ENCODE measurements around the gene CFL1. TPM values are rescaled to one million over a fixed set of nuclear protein-coding genes. Genes with fewer than 3 reads are reported as not detected.

The CFL1 gene
- total and polyA plus RNA-seq, 2 experiments from 2014 or later: 1,393 to 2,124 TPM

GRCh38 chr11:65884716-65885092 lies 26.7 kb upstream of the CFL1 start:
- peaks cover 2% of the 10 kb centered on the region; the same call in 1 of the 3 replicates for H3K9me3 Mint-ChIP-seq
- H3F3A ChIP-seq (replicated peaks; ENCODE audit: low read depth): peaks cover 35% of the 10 kb centered on the region
- peaks cover 14% of the 10 kb centered on the region; the same call in 1 of the 2 replicates for H3K36me3 ChIP-seq (ENCODE audit: insufficient read depth)
- DNase-seq (ENCODE audit: low spot score) (peak; percentile 83), ATAC-seq (peak; percentile 39)
- no peak for TF ChIP-seq ZNF114 (CRISPR knock-in tag; IDR thresholded peaks at IDR 0.05)
- TF ChIP-seq ZNF331 (CRISPR knock-in tag; IDR thresholded peaks at IDR 0.05; ENCODE audit: low read depth): no peak
- peak; percentile 98 to 100 for TF ChIP-seq CTCF (conservative IDR thresholded peaks at IDR 0.05; ENCODE audit: low read depth in 2 of 2)
- TF ChIP-seq POLR2AphosphoS5 (IDR thresholded peaks at IDR 0.05; ENCODE audit: low read depth): no peak
- TF ChIP-seq CREB1 (CRISPR knock-in tag; IDR thresholded peaks at IDR 0.05; ENCODE audit: low read depth): 0 out of 2 replicates have a peak, but pooled peaks have one; percentile 47
- TF ChIP-seq ETS1 (IDR thresholded peaks at IDR 0.05): no peak
- no peak overlapping the region for H2AFZ ChIP-seq
- peaks cover 21% of the 10 kb centered on the region for H3K27me3 Mint-ChIP-seq (ENCODE audit: insufficient read depth, low read depth, poor library complexity)
- H3K4me1 ChIP-seq (ENCODE audit: insufficient read depth): peaks cover 15% of the 10 kb centered on the region
- 0 out of 2 replicates have a peak, but pooled peaks cover 9% of the 10 kb centered on the region for H3K79me2 ChIP-seq (replicated peaks; ENCODE audit: insufficient read depth)
- no peak overlapping the region for H3K4me3 ChIP-seq
- no peak overlapping the region for H3K4me2 ChIP-seq
- peaks cover 18% of the 10 kb centered on the region; the same call in 1 of the 2 replicates for H4K20me1 ChIP-seq (replicated peaks; ENCODE audit: insufficient read depth)
- H3K9me2 ChIP-seq (ENCODE audit: insufficient read depth): no peaks in the 10 kb centered on the region
- H3K27ac ChIP-seq (ENCODE audit: low read depth): no peak overlapping the region
- H3K4me1 Mint-ChIP-seq: peaks cover 21% of the 10 kb centered on the region
- H3K27me3 ChIP-seq (ENCODE audit: insufficient read depth): peaks cover 7% of the 10 kb centered on the region
- no peak overlapping the region; the same call in 2 of the 3 replicates for H3K4me3 Mint-ChIP-seq
- H3K27ac Mint-ChIP-seq: no peak overlapping the region
- peaks cover 45% of the 10 kb centered on the region for H3K36me3 Mint-ChIP-seq (ENCODE audit: low read depth)

DNA sequence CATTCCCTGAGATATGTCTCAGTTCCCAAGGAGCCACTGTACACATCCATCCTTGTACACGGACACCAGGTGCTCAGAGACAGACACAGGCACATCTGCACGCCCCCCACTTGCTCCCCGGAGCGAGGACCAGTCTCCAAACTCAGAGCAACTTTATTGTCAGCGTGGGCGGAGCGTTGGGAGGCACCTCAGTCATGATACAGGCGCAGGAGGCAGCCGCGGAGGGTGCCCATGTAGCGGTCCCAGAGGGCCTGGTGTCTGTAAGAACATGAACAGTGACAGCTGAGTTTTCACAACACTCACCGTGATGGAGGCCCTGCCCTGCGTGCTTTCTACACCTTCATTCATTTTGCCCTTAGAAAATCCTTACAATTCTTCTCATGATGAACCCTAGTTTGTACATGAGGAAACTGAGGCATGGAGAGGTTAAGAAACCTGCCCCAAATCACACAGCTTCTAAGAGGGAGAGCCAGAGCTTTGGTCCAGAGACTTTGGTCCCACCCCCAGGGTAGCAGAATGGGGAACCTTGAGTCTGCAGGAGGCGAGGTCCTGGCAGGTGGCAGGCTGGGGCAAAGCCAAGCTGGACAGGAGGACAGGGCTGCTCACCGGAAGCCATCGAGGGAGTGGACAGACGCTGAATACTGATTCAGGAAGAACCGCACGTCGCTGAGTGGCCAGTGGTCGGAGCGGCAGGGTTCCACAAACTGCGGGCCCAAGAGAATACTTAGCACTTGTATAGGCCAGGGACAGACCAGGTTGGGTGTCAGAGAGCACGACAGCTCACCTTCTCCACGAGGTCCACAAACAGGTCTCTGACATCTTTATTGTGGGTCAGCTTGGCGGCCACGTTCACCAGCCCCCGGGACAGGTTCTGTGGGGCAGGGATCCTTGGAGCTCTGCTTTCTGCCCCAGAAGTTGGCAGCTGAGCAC lies 26.1 kb upstream of the CFL1 start:
- Histone ChIP-seq H3K36me3 (ENCODE audit: insufficient read depth) (peaks cover 14% of the 10 kb centered on the region; the same call in 1 of the 2 replicates), H3K4me3 (no peak overlapping the region), H3K4me2 (no peak overlapping the region), H3K27ac (ENCODE audit: low read depth) (no peak overlapping the region), H3F3A (replicated peaks; ENCODE audit: low read depth) (peaks cover 29% of the 10 kb centered on the region), H3K9me2 (ENCODE audit: insufficient read depth) (no peaks in the 10 kb centered on the region), H3K4me1 (ENCODE audit: insufficient read depth) (peaks cover 9% of the 10 kb centered on the region), H2AFZ (no peak overlapping the region), H4K20me1 (replicated peaks; ENCODE audit: insufficient read depth) (peaks cover 18% of the 10 kb centered on the region; the same call in 1 of the 2 replicates), H3K27me3 (ENCODE audit: insufficient read depth) (peaks cover under 1% of the 10 kb centered on the region; the same call in 1 of the 2 replicates), H3K79me2 (replicated peaks; ENCODE audit: insufficient read depth) (0 out of 2 replicates have a peak, but pooled peaks cover 9% of the 10 kb centered on the region)
- TF ChIP-seq NANOG (IDR thresholded peaks at IDR 0.05; ENCODE audit: borderline replicate concordance) (no peak), JUNB (IDR thresholded peaks at IDR 0.05; ENCODE audit: unreplicated experiment) (no peak), ZNF331 (CRISPR knock-in tag; IDR thresholded peaks at IDR 0.05; ENCODE audit: low read depth) (no peak), EZH2phosphoT487 (IDR thresholded peaks at IDR 0.05; ENCODE audit: unreplicated experiment) (no peak), CTCF (conservative IDR thresholded peaks at IDR 0.05; ENCODE audit: low read depth in 2 of 2) (no peak), ZNF114 (CRISPR knock-in tag; IDR thresholded peaks at IDR 0.05) (no peak), POLR2AphosphoS5 (IDR thresholded peaks at IDR 0.05; ENCODE audit: low read depth) (no peak), EZH2 (IDR thresholded peaks at IDR 0.05; ENCODE audit: low read depth, unreplicated experiment) (no peak), CREB1 (CRISPR knock-in tag; IDR thresholded peaks at IDR 0.05; ENCODE audit: low read depth) (no peak), STAT1 (IDR thresholded peaks at IDR 0.05; ENCODE audit: unreplicated experiment) (no peak)
- TF ChIP-seq, protein P1, sequence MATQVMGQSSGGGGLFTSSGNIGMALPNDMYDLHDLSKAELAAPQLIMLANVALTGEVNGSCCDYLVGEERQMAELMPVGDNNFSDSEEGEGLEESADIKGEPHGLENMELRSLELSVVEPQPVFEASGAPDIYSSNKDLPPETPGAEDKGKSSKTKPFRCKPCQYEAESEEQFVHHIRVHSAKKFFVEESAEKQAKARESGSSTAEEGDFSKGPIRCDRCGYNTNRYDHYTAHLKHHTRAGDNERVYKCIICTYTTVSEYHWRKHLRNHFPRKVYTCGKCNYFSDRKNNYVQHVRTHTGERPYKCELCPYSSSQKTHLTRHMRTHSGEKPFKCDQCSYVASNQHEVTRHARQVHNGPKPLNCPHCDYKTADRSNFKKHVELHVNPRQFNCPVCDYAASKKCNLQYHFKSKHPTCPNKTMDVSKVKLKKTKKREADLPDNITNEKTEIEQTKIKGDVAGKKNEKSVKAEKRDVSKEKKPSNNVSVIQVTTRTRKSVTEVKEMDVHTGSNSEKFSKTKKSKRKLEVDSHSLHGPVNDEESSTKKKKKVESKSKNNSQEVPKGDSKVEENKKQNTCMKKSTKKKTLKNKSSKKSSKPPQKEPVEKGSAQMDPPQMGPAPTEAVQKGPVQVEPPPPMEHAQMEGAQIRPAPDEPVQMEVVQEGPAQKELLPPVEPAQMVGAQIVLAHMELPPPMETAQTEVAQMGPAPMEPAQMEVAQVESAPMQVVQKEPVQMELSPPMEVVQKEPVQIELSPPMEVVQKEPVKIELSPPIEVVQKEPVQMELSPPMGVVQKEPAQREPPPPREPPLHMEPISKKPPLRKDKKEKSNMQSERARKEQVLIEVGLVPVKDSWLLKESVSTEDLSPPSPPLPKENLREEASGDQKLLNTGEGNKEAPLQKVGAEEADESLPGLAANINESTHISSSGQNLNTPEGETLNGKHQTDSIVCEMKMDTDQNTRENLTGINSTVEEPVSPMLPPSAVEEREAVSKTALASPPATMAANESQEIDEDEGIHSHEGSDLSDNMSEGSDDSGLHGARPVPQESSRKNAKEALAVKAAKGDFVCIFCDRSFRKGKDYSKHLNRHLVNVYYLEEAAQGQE (IDR thresholded peaks at IDR 0.05; ENCODE audit: unreplicated experiment): no peak
- DNase-seq (ENCODE audit: low spot score): no peak
- no peak overlapping the region for H3K27ac Mint-ChIP-seq
- H3K36me3 Mint-ChIP-seq (ENCODE audit: low read depth): peaks cover 45% of the 10 kb centered on the region
- H3K4me3 Mint-ChIP-seq: no peak overlapping the region; the same call in 2 of the 3 replicates
- peaks cover 14% of the 10 kb centered on the region for H3K27me3 Mint-ChIP-seq (ENCODE audit: insufficient read depth, low read depth, poor library complexity)
- peaks cover 15% of the 10 kb centered on the region for H3K4me1 Mint-ChIP-seq
- H3K9me3 Mint-ChIP-seq: peaks cover 2% of the 10 kb centered on the region; the same call in 1 of the 3 replicates
- ATAC-seq: no peak

All from GM23338 (cell line).